ENCODE results near the gene SERPIND1.
A peak's percentile ranks its signal among the peaks of the same experiment; 100 is the strongest.

SERPIND1 gene

DNA sequence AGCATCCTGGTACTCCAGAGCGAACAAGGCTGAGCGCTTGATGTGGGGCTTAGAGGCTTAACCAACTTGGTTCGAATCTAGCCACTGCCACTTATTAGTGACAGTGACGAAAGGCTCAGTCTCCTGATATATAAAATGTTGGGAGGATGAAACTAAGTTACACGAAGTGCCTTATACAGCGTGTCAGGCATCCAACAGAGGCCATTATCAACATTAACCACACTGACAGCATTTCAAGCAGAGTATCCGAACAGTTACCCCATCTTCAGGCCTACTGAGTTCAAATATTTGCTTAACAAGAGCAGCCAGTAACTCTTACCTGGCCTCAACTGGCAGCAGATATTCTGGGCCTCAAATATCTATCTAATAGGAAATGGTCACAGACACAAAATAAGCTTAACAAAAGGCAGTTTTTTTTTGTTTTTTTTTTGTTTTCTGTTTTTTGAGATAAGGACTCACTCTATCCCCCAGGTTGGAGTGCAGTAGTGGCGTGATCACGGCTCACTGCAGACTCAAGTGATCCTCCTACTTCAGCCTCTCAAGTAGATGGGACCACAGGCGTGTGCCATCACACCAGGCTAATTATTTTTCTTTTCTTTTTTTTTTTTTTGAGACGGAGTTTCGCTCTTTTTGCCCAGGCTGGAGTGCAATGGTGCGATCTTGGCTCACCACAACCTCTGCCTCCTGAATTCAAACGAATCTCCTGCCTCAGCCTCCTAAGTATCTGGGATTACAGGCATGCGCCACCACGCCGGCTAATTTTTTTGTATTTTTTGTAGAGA is 2.9 kb downstream of the SERPIND1 start:
- no peak for DNase-seq

DNA sequence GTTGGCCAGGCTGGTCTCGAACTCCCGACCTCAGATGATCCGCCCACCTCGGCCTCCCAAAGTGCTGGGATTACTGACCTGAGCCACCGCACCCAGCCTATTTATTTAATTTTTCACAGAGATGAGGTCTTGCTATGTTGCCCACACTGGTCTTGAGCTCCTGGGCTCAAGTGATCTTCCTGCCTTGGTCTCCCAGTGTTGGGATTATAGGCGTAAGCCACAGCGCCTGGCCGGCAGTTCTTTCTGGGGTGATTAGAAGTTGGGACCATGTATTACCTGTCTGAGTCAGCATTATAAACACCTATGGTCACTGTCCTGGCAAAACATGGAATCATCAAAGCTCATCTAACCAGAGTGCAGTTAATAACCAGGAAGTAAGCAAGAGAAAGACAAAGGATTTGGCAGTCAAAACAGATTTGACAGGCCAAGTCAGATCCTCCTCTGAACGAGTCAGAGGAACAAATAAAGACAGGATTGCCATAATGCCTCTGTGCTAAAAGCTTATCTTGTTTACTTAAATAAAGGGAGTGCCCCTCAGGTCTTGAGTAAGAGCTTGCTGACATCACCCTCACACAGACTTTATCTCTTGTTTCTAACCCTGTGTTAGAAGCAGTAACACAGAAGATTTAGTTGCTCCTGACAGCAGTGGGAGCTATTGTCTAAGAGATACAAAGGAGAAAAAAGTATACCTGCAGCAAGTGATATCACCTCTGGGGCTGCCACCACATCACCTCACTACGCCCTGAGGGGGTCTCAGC is 3.7 kb downstream of the SERPIND1 start:
- DNase-seq, result no peak

DNA sequence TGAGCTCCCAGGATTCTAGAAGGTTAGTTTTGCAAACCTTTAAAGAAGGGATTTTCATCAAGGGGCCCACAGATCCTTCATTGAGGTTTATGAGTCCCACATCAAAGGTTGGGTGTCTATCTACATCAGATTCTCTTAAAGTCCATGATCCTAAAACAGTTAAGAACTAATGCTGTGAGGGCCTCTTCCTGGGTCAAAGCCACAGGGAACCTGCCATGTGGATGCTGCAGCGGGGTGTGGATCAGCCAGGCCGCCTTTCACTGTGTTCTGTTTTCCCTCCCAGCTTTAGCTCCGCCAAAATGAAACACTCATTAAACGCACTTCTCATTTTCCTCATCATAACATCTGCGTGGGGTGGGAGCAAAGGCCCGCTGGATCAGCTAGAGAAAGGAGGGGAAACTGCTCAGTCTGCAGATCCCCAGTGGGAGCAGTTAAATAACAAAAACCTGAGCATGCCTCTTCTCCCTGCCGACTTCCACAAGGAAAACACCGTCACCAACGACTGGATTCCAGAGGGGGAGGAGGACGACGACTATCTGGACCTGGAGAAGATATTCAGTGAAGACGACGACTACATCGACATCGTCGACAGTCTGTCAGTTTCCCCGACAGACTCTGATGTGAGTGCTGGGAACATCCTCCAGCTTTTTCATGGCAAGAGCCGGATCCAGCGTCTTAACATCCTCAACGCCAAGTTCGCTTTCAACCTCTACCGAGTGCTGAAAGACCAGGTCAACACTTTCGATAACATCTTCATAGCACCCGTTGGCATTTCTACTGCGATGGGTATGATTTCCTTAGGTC is 5.3 kb downstream of the SERPIND1 start:
- DNase-seq, result no peak

DNA sequence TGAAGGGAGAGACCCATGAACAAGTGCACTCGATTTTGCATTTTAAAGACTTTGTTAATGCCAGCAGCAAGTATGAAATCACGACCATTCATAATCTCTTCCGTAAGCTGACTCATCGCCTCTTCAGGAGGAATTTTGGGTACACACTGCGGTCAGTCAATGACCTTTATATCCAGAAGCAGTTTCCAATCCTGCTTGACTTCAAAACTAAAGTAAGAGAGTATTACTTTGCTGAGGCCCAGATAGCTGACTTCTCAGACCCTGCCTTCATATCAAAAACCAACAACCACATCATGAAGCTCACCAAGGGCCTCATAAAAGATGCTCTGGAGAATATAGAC is 5.9 kb downstream of the SERPIND1 start:
- no peak for DNase-seq

DNA sequence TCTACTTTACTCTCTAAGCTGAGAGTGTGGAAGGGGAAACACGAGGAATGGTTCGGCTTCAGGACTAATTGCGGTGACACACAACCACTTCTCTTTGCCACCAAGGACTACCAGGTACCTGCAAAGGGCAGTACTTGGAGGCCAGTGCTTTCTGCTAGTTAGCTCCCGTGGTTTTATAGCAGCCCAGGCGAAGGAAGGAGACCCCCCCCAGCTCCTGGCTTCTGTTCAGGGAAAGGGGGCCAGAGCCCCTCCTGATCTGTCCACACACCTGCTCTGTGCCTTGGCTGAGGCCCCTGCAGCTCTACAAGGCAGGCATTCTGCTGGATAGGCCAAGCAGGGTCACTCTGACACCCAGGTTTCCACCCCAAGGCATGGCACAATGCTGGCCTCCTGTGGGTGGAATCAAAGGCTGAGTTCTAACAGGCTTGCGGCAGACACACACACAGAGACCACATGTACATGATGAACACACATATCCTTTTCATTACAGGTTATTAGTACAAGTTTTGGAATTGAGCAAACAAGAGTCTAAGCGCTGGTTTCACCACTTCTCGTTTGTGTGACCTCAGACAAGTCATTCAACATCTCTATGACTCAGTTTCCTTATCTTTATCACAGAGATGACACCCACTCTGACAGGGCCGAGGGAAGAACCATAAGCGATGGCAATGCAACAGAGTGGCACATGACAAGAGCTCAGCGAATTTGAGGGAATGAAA is 7.5 kb downstream of the SERPIND1 start:
- DNase-seq, result no peak

DNA sequence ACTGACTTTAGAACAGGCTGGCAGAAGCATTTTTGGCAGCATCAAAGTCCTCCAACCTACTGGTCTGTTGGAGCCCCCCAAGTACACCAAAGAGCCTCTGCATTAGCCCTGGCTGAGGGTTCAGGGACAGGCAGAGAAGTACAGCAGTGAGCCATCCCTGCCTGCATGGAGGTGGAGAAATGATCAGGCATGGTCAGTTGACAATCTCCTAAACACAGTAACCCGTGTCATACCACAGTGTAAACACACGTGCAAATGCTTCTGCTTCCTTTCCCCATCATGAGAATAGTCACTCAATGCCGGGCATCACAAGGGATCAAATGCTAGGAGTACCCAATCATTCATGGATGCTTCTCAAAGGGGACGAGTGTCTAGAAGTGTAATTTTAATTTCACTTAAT is 8.2 kb downstream of the SERPIND1 start:
- no peak for DNase-seq

DNA sequence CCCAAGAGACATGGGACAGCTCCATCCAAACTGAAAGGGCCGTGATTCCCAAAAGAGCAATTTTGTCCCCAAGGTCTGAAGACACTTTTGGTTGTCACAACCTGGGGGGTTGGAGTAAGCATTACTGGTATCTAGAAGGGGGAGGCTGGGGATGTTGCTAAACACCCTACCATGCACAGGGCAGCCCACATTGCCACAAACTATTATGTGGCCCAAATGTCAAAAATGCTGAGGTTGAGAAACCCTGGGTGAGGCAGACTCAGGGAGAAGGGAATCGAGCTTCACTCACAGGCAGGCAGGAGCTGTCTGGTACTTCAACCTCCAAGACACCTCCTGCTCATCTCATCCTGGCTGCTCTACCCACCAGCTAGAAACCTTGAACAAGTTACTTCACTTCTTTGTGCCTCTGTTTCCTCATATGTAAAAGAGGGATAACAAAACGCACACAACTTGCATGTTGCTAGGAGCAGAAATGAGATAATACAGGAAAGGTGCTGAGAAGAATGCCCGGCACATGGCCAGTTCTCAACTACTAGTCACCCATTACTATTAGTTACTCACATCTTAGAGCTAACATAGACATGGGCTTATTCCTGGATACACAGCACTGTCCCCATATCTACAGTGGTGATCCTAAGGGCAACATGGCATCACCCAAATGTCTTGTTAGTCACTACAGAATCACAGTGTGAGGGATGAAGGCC is 8.8 kb downstream of the SERPIND1 start:
- DNase-seq, result no peak

DNA sequence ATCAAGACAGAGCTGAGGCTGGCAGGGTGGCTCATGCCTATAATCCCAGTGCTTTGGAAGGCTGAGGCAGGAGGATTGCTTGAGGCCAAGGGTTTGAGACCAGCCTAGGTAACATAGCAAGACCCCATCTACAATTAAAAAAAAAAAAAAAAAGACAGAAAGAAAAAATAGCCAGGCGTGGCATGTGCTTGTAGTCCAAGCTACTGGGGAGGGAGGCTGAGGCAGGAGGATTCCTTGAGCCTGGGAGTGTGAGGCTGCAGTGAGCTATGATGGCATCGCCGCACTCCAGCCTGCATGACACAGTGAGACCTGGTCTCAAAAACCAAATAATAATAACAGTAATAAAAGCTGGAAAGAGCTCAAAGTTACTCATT is 9.4 kb downstream of the SERPIND1 start:
- no peak for DNase-seq

DNA sequence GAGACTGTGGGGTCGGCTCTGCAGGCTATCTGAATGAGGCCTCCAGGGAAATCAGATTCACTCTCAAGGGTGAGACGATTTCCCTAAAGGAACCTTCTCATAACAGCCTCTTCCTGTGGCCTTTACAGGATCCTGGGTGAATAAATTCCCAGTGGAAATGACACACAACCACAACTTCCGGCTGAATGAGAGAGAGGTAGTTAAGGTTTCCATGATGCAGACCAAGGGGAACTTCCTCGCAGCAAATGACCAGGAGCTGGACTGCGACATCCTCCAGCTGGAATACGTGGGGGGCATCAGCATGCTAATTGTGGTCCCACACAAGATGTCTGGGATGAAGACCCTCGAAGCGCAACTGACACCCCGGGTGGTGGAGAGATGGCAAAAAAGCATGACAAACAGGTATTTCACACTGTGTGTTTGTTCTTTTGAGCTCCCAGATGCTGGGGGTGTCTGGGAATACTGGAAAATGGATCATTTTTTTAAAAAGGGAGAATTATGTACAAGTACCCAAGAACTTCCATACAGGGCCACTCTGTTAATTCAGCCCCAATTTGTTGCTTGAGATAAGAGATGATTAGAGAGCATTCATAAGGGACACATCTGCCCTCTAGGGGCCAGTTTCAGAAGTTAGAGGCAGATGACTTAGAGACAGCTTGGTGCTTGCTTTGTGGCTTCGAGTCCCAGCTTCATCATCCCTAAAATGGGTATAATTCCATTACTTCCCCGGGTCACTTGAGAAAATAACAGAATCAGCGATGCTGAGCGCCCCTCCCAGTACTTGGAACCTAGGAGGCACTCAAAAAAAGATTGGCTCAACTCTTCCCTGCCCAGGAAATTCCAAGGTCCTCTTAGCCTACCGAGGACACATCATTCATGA is 10.2 kb downstream of the SERPIND1 start:
- DNase-seq, result peak; percentile 34

DNA sequence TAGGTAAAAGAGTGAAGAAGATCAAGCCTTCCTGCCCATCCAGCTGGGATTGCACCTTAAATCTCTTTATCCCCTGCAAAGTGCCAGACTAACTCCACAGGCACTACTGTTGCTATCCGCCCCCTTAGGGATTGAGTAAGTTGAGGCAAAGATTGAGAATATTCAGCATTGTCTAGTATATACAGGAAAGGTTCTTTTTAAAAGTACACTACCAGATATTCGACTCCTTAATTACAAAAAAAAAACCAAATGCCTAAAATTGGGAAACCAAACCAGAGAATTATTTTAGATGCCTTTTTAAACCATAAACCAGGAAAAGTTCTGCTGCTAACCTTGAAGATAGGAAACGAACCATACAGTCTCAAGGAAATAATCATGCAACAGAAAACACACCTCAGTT is 11.5 kb downstream of the SERPIND1 start:
- no peak for DNase-seq

DNA sequence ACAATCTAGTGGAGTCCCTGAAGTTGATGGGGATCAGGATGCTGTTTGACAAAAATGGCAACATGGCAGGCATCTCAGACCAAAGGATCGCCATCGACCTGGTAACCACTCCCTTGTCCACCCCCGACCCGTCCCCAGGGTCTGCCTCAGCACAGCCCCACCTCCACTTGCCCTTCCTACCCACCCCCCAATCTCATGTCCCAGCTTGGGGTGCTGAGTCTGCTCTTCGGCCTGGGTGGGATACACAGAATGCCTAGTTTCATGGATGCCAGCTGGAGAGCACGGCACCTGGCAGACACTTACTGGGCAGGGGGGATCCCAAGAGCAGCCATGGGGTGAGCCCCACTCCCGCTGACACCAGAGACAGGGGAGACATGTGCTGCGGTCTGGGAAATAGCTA is 12.1 kb downstream of the SERPIND1 start:
- no peak for DNase-seq

DNA sequence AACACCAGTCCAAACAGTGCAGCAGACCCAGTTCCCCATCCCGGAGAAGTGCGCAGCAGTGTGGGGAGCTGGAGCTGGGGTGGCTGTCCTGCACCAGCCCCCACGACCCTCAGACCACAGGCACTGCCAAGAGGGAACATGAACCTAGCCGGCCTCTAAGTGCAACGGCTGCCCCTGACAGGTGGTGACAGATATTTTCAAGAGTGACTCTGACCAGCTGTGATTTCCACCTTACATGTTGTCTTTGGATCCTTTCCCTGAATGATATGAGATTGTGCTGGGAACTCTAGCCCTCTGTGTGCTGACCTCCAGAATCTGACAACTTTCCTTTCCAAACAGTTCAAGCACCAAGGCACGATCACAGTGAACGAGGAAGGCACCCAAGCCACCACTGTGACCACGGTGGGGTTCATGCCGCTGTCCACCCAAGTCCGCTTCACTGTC is 12.6 kb downstream of the SERPIND1 start:
- no peak for DNase-seq

DNA sequence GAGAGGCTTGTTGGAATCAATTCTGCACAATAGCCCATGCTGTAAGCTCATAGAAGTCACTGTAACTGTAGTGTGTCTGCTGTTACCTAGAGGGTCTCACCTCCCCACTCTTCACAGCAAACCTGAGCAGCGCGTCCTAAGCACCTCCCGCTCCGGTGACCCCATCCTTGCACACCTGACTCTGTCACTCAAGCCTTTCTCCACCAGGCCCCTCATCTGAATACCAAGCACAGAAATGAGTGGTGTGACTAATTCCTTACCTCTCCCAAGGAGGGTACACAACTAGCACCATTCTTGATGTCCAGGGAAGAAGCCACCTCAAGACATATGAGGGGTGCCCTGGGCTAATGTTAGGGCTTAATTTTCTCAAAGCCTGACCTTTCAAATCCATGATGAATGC is 13.3 kb downstream of the SERPIND1 start:
- no peak for DNase-seq

DNA sequence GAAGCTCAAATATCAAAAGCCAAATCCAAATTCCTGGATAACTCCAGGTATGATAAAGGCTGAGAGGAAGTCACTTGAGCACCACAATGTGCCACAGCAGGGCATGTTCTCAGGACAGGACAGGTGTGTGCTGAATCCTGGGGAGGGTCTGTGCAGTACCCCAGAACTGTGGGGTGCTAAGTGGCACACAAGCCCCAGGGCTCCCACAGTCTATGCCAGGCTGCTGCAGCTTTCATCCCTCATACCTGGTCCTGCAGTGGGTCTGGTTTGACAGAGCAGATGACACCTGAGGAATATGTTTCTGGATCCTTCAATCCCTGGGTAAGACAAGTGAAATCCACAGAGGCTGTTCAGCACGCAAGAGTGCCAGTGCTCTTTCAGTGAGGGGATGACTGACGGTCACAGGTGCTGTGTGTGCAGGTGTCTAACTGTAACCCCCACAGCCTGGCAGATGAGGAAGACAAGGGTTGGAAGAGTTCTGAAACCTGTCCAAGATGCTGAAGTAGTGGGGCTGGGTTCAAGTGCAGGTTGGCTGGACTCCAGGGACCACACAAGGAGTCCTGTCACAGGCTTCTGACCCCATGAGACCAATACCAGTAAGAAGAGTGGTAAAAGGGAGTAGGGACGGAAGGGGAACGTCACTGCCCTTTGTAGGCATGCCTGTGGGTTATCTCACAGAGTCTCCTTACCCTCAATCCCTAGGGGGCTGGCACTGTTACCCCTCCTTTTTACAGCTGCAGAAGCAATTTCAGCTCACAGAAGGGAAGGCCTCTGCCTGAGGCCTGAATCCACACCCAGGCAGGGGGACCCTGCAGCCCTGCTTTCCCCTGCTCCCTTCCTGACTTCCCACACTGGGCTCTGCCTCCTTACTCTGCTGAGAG is 14.1 kb downstream of the SERPIND1 start:
- DNase-seq, result peak; percentile 38

DNA sequence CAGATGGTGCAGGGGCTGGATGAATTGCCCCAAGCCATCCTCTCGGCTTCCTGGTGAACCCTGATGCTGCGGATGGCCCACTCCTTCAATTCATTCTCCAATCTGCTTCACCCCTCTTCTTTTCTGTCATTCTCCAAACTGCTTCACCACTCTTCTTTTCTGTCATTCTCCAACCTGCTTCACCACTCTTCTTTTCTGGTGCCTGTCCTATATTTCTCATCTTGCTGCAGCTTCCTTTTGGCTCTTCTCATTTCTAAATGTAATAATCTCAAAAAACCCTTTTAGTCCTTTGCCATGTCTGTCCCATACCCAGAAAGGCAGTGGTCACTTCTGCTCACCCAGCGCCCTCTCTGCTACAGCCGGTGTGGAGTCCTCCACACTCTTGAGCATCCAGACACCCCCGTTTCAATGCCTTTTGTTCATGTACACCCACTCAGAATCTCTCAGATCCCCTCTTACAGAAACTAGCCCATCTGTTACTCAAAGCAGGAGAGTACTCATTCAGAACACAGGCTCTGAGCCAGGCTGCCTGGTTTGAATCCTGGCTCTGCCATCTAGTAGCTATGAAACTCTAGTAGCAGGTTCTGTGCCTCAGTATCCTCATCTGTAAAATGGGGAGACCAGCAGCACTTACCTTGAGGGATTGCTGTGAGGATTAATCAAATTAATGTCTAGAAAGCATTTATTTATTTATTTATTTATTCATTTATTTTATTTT is 14.9 kb downstream of the SERPIND1 start:
- no peak for DNase-seq

DNA sequence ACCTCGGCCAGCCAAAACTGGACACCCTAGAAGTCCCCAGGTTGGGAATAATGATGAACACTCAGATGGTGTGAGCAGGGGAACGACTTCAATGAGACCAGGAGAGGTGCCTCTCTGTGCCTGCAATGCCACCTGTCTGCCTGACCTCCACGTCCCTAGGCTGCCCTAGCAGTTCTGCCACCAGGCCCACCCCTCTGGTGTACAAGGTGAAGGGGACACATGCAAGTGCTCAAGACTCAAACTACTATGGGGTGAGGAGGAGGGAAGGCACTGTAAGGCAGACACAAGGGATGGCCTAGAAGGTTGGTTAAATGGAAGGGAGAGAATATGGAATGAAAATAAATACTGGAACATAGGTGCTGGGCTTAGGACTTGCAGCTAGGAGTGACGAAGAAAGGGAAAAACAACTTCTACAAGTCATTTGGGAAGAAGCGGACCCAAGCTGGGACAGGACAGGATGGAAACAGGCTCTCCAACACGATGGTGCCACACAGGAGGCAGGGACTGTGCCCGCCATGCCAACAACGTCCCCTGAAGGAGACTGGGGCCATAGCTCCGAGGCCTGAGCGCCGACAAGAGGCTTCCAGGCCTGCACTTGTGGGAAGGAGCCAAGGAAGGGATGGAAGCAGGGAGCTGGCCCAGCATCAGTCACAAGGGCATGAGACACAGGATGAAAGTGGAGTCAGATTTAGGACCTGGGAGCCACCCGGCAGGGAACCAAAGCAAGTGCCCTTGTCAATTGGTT is 18.5 kb downstream of the SERPIND1 start:
- no peak for DNase-seq

DNA sequence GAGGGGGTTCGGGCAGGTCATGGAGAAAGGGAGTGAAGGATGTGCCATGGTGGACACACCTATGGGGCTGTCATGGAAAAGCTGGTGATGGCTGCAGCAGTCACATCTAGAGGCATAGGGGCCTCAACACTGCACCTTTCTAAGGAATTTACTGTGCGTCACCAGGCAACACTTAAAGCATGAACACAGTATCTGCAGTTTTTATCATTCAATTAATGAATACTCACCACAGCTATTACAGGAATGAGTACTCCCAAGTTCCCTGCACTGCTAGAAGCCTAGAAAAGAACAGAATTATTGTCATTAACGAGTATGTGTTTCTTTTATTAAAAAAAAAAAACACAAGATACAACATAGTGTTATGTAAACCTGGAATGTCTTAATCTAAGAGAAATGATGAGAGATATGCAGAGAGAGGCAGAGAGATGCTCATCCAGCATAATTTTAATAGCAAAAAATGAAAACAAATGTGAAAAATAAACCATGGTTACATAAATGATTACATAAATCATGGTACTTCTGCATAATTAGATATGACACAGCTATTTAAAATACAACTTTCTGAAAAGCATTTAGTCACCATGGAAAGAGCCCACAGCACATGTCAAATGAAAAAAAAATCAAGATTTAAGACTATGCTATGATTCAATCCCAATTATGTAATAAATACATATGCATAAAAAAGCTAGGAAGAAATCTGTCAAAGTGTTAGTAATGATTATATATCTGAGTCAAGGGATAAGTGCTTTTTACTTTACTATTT is 19.2 kb downstream of the SERPIND1 start:
- DNase-seq, result no peak

Data from RPMI8226 (cell line).